Fibroblast of pulmonary artery (primary cell): ENCODE data around the gene BEND7.

Source experiments
- DNase-seq: peaks from one replicate; pipeline ENCODE4 v3.0.0-alpha.2; 2010; ENCODE audit warnings: low read depth
- H3K4me3 ChIP-seq: replicated peaks from 2 replicates; pipeline ENCODE4 v1.5.1; 2011; ENCODE audit warnings: low read depth, mild to moderate bottlenecking, control low read depth, low read length, moderate library complexity
- CTCF ChIP-seq: IDR thresholded peaks from 2 replicates; pipeline ENCODE4 v1.5.1; 2011; ENCODE audit warnings: mild to moderate bottlenecking, control low read depth, low read length, inconsistent platforms; ENCODE audit errors: missing control alignments

The BEND7 gene

GRCh38 chr10:13425397-13425796, 103.4 kb downstream of the BEND7 start:
- no peak overlapping the region for H3K4me3 ChIP-seq
- no peak for TF ChIP-seq CTCF
- no peak for DNase-seq

- no peak for TF ChIP-seq CTCF
- H3K4me3 ChIP-seq = no peak overlapping the region
- no peak for DNase-seq
These were observed 106.0 kb downstream of the BEND7 start for GRCh38 chr10:13422800-13423199.

- no peak overlapping the region for H3K4me3 ChIP-seq
- no peak for TF ChIP-seq CTCF
- DNase-seq = no peak
These were observed 107.4 kb downstream of the BEND7 start for GRCh38 chr10:13421382-13421917.

- no peak for TF ChIP-seq CTCF
- DNase-seq = no peak
- H3K4me3 ChIP-seq = no peak overlapping the region
These were observed 108.1 kb downstream of the BEND7 start for GRCh38 chr10:13420532-13421307.

GRCh38 chr10:13417459-13418126, 111.2 kb downstream of the BEND7 start:
- DNase-seq = no peak
- TF ChIP-seq CTCF = no peak
- H3K4me3 ChIP-seq = no peak overlapping the region

GRCh38 chr10:13416760-13417159, 112.1 kb downstream of the BEND7 start:
- no peak overlapping the region for H3K4me3 ChIP-seq
- no peak for TF ChIP-seq CTCF
- DNase-seq = no peak
